Psoas muscle (tissue), 8 donors: ENCODE measurements around the gene RSPH4A. TPM values are rescaled to one million over a fixed set of nuclear protein-coding genes. Genes with fewer than 3 reads are reported as not detected.

ENCODE experiments used
- ATAC-seq, 4 donors: fragments of 200-7000 bp; cut with Tn5 transposase; one replicate each; pipeline ENCODE4 v1.9.1; 2020; ENCODE audit warnings: moderate library complexity in 3 of 4, mild to moderate bottlenecking in 2 of 4
- DNase-seq, 2 donors: peaks; one replicate each; pipeline ENCODE4 v3.0.0-alpha.2; 2020
- H3K27ac ChIP-seq: fragments of 200-600 bp; one replicate; pipeline ENCODE4 v1.8.0; 2022
- H3K27me3 ChIP-seq, 3 donors: fragments of 200-600 bp in 1 of 3; one replicate each; pipeline versions ENCODE4 v1.6.1 to v1.8.0; 2013 to 2022; ENCODE audit warnings: low read length in 2 of 3, mild to moderate bottlenecking in 2 of 3, moderate library complexity in 1 of 3; ENCODE audit not compliant: insufficient read depth in 3 of 3
- H3K36me3 ChIP-seq, 2 donors: fragments of 200-600 bp in 1 of 2; one replicate each; pipeline versions ENCODE4 v1.6.1 to v1.8.0; 2013 to 2022; ENCODE audit warnings: low read depth in 1 of 2, mild to moderate bottlenecking in 1 of 2, moderate library complexity in 1 of 2; ENCODE audit not compliant: insufficient read depth in 1 of 2
- H3K4me1 ChIP-seq: fragments of 200-600 bp; one replicate; pipeline ENCODE4 v1.8.0; 2022
- H3K4me3 ChIP-seq: fragments of 200-600 bp; one replicate; pipeline ENCODE4 v1.8.0; 2022; ENCODE audit warnings: mild to moderate bottlenecking
- H3K9me3 ChIP-seq: fragments of 200-600 bp; one replicate; pipeline ENCODE4 v1.8.0; 2022
- WGBS, 3 donors: extraction: QIAGEN DNeasy Blood & Tissue Kit; methylation state at CpG; one replicate each; pipeline versions ENCODE4 v1.1.6 to v1.1.7; 2013; 5-methylcytosine and 5-hydroxymethylcytosine counted together
- intact Hi-C, 2 donors: fragments of 100-400 bp; cut with DNase I; formaldehyde crosslinking; loops; one replicate each; pipeline versions ENCODE4 v1.11.0 to v1.14.2; 2022
- polyA plus RNA-seq, 3 donors: library from polyadenylated mRNA; stranded (reverse); fragments of 200-250 nt; gene quantifications; one replicate each; pipeline ENCODE4 v1.2.3, GENCODE V29; 2013
- total RNA-seq, 4 donors: library from RNA; stranded (reverse); fragmentation: NEBNext Ultra II Directional in 2 of 4; extraction: Animal tissue kit (Norgen Biotek cat#: 25700) in 2 of 4; gene quantifications; one replicate each; pipeline versions ENCODE4 v1.2.1 to v1.2.4, GENCODE V29; 2021 to 2023
- TF ChIP-seq, protein P1 (sequence below): fragments of 200-600 bp; IDR thresholded peaks from one replicate; pipeline ENCODE4 v1.8.0; 2022; ENCODE audit warnings: antibody characterized with exemption
- donor health status: healthy with polysubstance abuse.
- donor health status: DM: no; HTN: no; CAD: no; lungs with moderate emphysema.
- donor health status: Bipolar disorder and iron deficiency.
- donor health status: healthy.
- donor health status: DM: yes; HTN: yes; CAD: no.
- donor health status: DM: no; HTN: no; CAD: no.
- donor health status: DM: no; HTN: no; CAD: no.
- donor health status: DM: yes; HTN: yes; CAD: no.

RSPH4A gene
- total and polyA plus RNA-seq, 7 donors = 0.13 to 0.71 (median 0.22) TPM; not detected in 1

DNA sequence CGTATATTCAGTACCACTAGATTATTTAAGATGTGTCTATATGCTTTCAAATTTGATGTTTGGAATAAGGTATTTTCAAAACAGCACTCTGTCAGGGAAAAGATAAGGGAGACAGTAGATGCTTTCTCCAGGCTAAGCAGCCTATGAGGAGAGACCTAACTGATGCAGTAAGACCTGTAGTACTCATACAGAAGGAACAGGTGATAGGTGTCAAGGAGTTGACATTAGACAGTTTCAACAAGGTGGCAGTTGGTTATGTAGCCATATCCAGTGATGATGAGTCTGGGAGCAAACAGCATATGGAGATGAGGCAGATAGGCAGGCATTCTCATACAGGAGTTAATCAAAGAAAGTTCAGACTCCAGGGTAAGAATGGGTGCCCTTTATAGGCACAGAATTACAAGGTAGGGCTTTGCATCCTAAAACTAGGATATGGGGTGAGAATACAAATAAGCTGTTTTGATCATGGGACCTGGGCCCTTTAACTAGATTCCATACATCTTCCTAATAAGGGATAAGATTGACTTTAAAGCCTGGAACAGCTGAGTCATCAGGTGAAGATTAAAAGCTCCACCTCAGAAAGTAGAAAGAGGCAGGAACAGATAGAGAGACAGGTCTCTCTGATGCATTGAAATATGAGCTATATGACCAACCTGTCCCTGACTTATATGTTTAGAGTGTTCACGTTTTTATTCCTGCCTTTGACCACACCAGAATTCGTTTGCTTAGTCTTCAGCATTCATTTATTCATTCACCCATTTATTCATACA, 7.9 kb downstream of the RSPH4A start:
- ATAC-seq = no peak
- Histone ChIP-seq H3K4me3 (no peak overlapping the region), H3K4me1 (no peaks in the 10 kb centered on the region), H3K36me3 (no peaks in the 10 kb centered on the region), H3K9me3 (no peaks in the 10 kb centered on the region), H3K27me3 (no peaks in the 10 kb centered on the region), H3K27ac (no peak overlapping the region)
- TF ChIP-seq, protein P1, sequence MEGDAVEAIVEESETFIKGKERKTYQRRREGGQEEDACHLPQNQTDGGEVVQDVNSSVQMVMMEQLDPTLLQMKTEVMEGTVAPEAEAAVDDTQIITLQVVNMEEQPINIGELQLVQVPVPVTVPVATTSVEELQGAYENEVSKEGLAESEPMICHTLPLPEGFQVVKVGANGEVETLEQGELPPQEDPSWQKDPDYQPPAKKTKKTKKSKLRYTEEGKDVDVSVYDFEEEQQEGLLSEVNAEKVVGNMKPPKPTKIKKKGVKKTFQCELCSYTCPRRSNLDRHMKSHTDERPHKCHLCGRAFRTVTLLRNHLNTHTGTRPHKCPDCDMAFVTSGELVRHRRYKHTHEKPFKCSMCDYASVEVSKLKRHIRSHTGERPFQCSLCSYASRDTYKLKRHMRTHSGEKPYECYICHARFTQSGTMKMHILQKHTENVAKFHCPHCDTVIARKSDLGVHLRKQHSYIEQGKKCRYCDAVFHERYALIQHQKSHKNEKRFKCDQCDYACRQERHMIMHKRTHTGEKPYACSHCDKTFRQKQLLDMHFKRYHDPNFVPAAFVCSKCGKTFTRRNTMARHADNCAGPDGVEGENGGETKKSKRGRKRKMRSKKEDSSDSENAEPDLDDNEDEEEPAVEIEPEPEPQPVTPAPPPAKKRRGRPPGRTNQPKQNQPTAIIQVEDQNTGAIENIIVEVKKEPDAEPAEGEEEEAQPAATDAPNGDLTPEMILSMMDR = no peak
- WGBS, 3 donors = 55 to 65% (median 62%) methylated on average over 3 of the region's 3 CpGs
- intact Hi-C loops = no loop called here
- DNase-seq = no peak

DNA sequence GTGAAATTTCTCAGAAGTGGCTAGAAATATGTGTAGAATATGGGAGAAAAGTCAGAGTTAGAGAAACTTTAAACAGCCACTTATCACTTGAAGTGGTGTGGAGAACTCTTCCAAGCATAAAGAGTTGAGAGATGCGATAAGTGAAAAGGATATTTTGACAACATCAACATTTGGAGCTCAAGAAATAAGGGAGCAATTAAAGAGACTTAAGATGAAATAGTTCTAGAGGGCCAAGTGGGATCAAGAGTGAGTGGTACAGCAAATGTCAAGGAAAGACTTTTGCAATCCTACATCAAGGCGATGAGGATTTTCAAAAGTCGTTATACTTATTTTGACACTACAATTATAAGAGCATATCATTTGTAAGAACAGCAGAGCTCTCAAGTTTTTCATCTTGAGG, 9.6 kb downstream of the RSPH4A start:
- Histone ChIP-seq H3K27me3 (no peaks in the 10 kb centered on the region), H3K4me3 (no peak overlapping the region), H3K4me1 (no peaks in the 10 kb centered on the region), H3K9me3 (no peaks in the 10 kb centered on the region), H3K36me3 (no peaks in the 10 kb centered on the region), H3K27ac (no peak overlapping the region)
- TF ChIP-seq, protein P1 = no peak
- ATAC-seq = no peak
- 93 to 98% (median 97%) methylated on average over 3 of the region's 3 CpGs for WGBS, 3 donors
- DNase-seq = no peak
- intact Hi-C loops = no loop called here

DNA sequence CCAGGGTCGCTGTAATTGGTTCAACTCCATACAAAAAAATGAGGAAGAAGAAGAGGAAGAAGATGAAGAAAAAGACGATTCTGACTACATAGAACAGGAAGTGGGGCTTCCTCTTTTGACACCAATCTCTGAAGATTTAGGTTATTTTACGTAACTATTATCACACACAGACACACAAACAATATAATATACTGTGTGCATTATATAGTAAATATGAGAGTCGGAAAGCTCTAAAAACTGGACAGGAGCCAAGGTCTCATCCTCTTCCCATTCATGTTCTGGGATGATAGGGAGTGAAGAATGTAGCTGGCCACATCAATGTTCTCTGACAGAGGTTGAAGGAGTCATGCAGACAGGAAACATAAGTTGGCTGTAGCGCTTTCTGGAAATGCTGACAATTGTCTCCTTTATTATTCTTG, 13.3 kb downstream of the RSPH4A start:
- intact Hi-C loops = no loop called here
- Histone ChIP-seq H3K36me3 (peaks cover 0 to 19% of the 10 kb centered on the region in 2 donors), H3K4me3 (no peak overlapping the region), H3K27me3 (no peaks in the 10 kb centered on the region), H3K4me1 (no peaks in the 10 kb centered on the region), H3K27ac (no peak overlapping the region), H3K9me3 (no peaks in the 10 kb centered on the region)
- ATAC-seq = no peak
- WGBS, 3 donors = 70 to 76% (median 75%) methylated on average over 5 of the region's 5 CpGs
- DNase-seq = no peak
- TF ChIP-seq, protein P1 = no peak

- 67 to 74% (median 73%) methylated on average over 5 of the region's 5 CpGs for WGBS, 3 donors
- Histone ChIP-seq H3K9me3 (no peaks in the 10 kb centered on the region), H3K27me3 (no peaks in the 10 kb centered on the region), H3K4me3 (no peak overlapping the region), H3K4me1 (no peaks in the 10 kb centered on the region), H3K27ac (no peak overlapping the region), H3K36me3 (peaks cover 0 to 19% of the 10 kb centered on the region in 2 donors)
- ATAC-seq (no peak), DNase-seq (no peak)
- intact Hi-C loops = no loop called here
- TF ChIP-seq, protein P1 = no peak
Observed at GRCh38 chr6:116631379-116631990, 15.2 kb downstream of the RSPH4A start.
